ENCODE data around the gene SRMS. TPM values are rescaled to one million over a fixed set of nuclear protein-coding genes. Genes with fewer than 3 reads are reported as not detected.

SRMS gene
- total RNA-seq, 1 donor from 2014 or later: not detected

DNA sequence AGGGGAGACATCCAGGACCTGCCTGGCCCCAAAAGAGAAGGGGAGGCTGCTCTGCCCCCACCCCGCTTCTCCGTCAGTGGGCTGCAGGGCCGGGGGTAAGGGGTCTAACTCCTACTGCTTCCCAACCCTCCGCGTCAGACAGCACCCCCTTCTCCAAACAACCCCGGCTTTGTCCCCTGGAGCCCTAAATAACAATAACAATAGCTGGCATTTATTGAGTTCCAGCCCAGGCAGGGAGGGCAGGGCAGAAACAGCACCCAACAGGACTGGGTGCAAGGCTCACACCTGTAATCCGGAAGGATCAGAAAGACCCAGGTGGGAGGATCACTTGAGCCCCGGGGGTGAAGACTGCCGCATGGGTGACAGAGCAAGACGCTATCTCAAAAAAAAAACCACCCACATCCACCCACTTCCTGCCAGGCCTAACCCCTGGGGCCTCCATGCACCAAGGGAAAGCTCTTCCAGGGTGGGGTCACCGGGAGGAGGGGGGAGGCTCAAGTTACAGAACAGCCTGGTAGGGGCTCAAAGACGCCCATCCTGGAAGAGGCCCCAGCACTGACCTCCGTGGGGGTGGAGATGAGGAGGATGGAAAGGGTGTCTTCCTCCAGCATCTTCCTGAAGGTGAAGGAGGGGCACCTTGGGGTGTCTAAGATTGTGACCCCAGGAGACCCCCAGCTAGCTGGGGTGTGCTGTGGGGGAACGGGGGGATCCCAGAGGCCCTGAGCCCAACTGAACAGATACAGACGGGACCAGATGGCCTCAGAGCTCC is 5.1 kb upstream of the SRMS start:
- H3K9ac ChIP-seq: no peak overlapping the region
- H3K4me3 ChIP-seq: no peak overlapping the region
- no peak overlapping the region for H3K27ac ChIP-seq
- Mint-ChIP-seq H3K36me3 (peaks cover 2% of the 10 kb centered on the region), H3K27me3 (ENCODE audit: insufficient read depth, low read depth) (peaks cover 8% of the 10 kb centered on the region), H3K9me3 (peaks cover 2% of the 10 kb centered on the region), H3K4me3 (peak overlapping the region; percentile 77), H3K4me1 (peaks cover 14% of the 10 kb centered on the region), H3K27ac (no peak overlapping the region)
- DNase-seq (ENCODE audit: low spot score): no peak
- H3K36me3 ChIP-seq: no peaks in the 10 kb centered on the region
- no peaks in the 10 kb centered on the region for H4K20me1 ChIP-seq (ENCODE audit: low read depth)
- no peak overlapping the region for H3K4me2 ChIP-seq
- no peaks in the 10 kb centered on the region for H3K9me3 ChIP-seq (ENCODE audit: low read depth)
- H3K27me3 ChIP-seq: peaks cover 9% of the 10 kb centered on the region
- peaks cover 12% of the 10 kb centered on the region for H3K4me1 ChIP-seq
- TF ChIP-seq EZH2phosphoT487 (IDR thresholded peaks at IDR 0.05): no peak
- TF ChIP-seq, protein P1, sequence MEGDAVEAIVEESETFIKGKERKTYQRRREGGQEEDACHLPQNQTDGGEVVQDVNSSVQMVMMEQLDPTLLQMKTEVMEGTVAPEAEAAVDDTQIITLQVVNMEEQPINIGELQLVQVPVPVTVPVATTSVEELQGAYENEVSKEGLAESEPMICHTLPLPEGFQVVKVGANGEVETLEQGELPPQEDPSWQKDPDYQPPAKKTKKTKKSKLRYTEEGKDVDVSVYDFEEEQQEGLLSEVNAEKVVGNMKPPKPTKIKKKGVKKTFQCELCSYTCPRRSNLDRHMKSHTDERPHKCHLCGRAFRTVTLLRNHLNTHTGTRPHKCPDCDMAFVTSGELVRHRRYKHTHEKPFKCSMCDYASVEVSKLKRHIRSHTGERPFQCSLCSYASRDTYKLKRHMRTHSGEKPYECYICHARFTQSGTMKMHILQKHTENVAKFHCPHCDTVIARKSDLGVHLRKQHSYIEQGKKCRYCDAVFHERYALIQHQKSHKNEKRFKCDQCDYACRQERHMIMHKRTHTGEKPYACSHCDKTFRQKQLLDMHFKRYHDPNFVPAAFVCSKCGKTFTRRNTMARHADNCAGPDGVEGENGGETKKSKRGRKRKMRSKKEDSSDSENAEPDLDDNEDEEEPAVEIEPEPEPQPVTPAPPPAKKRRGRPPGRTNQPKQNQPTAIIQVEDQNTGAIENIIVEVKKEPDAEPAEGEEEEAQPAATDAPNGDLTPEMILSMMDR (IDR thresholded peaks at IDR 0.05): no peak
- no peak for TF ChIP-seq EZH2 (IDR thresholded peaks at IDR 0.05)
- no peak overlapping the region for H2AFZ ChIP-seq (replicated peaks)
- H3F3A ChIP-seq (ENCODE audit: low read depth): peaks cover 19% of the 10 kb centered on the region
- H3K79me2 ChIP-seq (ENCODE audit: low read depth): no peaks in the 10 kb centered on the region

DNA sequence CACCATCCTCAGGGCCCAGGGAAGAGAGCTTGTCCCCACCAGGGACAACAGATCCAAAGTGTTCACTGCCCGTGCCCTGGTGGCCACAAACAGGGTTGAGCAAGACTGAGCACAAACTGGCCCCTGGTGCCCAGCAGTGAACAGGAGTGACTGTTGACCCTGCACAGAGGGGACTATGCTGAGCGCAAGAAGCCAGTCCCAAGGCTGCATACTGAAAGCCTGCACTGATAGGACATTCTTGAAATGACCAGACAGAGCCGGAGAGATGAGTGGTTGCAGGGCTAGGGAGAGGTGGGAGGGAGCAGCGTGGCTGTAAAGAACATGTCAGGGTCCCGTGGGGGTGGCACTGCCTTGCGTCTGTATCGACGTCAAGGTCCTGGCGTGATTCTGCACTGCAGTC is 3.5 kb upstream of the SRMS start:
- Mint-ChIP-seq H3K27ac (peak overlapping the region; percentile 87), H3K36me3 (no peaks in the 10 kb centered on the region), H3K27me3 (ENCODE audit: insufficient read depth, low read depth) (peaks cover 6% of the 10 kb centered on the region), H3K9me3 (no peaks in the 10 kb centered on the region), H3K4me1 (peaks cover 8% of the 10 kb centered on the region), H3K4me3 (no peak overlapping the region)
- no peaks in the 10 kb centered on the region for H3K79me2 ChIP-seq (ENCODE audit: low read depth)
- H3K9ac ChIP-seq: no peak overlapping the region
- H3K4me3 ChIP-seq: no peak overlapping the region
- H3K36me3 ChIP-seq: no peaks in the 10 kb centered on the region
- H3K27me3 ChIP-seq: peaks cover 9% of the 10 kb centered on the region
- DNase-seq (ENCODE audit: low spot score): no peak
- H3K27ac ChIP-seq: no peak overlapping the region
- peaks cover 19% of the 10 kb centered on the region for H3F3A ChIP-seq (ENCODE audit: low read depth)
- TF ChIP-seq, protein P1 (IDR thresholded peaks at IDR 0.05): no peak
- no peak for TF ChIP-seq EZH2 (IDR thresholded peaks at IDR 0.05)
- no peak for TF ChIP-seq EZH2phosphoT487 (IDR thresholded peaks at IDR 0.05)
- H4K20me1 ChIP-seq (ENCODE audit: low read depth): no peaks in the 10 kb centered on the region
- H3K4me2 ChIP-seq: no peak overlapping the region
- no peak overlapping the region for H2AFZ ChIP-seq (replicated peaks)
- H3K9me3 ChIP-seq (ENCODE audit: low read depth): no peaks in the 10 kb centered on the region
- no peaks in the 10 kb centered on the region for H3K4me1 ChIP-seq

DNA sequence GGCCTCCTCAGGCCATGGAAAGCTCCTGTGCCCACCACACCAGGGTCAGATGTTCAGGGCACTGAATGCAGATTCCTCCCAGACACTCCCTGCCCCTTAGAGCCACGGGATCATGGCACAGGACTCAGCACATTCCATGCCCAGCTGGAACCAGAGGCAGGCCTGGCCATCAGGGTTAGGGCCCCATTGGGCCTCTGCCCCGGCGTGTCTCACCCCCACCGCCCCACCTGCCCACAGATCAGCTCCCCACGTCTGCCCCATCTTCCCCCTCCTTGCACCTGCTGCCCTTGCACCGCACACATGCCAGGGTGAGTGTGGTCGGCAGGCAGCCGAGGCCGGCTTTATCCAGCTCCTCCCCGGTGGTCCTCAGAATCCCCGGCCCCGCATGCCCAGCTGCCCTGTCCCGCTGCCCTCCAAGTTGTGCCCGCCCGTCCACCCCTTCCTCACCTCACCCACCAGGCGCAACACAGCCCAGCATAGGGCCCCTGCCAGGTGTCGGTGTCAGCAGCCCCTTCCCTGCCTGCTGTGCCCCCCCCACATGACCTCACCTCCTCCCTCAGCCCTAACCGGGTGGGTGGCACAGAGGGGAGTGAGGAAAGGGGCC is 2.2 kb upstream of the SRMS start:
- DNase-seq (ENCODE audit: low spot score): no peak
- no peaks in the 10 kb centered on the region for H3K9me3 ChIP-seq (ENCODE audit: low read depth)
- Mint-ChIP-seq H3K27me3 (ENCODE audit: insufficient read depth, low read depth) (peaks cover 8% of the 10 kb centered on the region), H3K4me1 (peaks cover 8% of the 10 kb centered on the region), H3K27ac (no peak overlapping the region), H3K36me3 (no peaks in the 10 kb centered on the region), H3K4me3 (no peak overlapping the region), H3K9me3 (no peaks in the 10 kb centered on the region)
- TF ChIP-seq, protein P1 (IDR thresholded peaks at IDR 0.05): no peak
- no peak for TF ChIP-seq EZH2 (IDR thresholded peaks at IDR 0.05)
- TF ChIP-seq EZH2phosphoT487 (IDR thresholded peaks at IDR 0.05): no peak
- no peak overlapping the region for H3K4me2 ChIP-seq
- H4K20me1 ChIP-seq (ENCODE audit: low read depth): no peaks in the 10 kb centered on the region
- no peaks in the 10 kb centered on the region for H3K4me1 ChIP-seq
- peaks cover 19% of the 10 kb centered on the region for H3F3A ChIP-seq (ENCODE audit: low read depth)
- peaks cover 7% of the 10 kb centered on the region for H3K27me3 ChIP-seq
- no peak overlapping the region for H2AFZ ChIP-seq (replicated peaks)
- H3K79me2 ChIP-seq (ENCODE audit: low read depth): no peaks in the 10 kb centered on the region
- H3K36me3 ChIP-seq: no peaks in the 10 kb centered on the region
- H3K27ac ChIP-seq: no peak overlapping the region
- H3K4me3 ChIP-seq: no peak overlapping the region
- no peak overlapping the region for H3K9ac ChIP-seq

All from neural progenitor cell (in vitro differentiated cells).